Neural cell (in vitro differentiated cells): ENCODE measurements around the gene SEC14L6. TPM values are rescaled to one million over a fixed set of nuclear protein-coding genes. Genes with fewer than 3 reads are reported as not detected.

Source experiments
- H2AFZ ChIP-seq: fragments of 200-600, 300-800 bp; sonication (generic), shearing (Covaris generic); 2 replicates; pipeline ENCODE4 v1.6.0; 2014; ENCODE audit warnings: low read depth, mild to moderate bottlenecking, antibody characterized with exemption, low read length, moderate library complexity
- H3F3A ChIP-seq: fragments of 200-600 bp; shearing (Covaris generic); 2 replicates; pipeline ENCODE4 v1.6.1; 2016; ENCODE audit warnings: mild to moderate bottlenecking, moderate library complexity, mixed read lengths, antibody characterized with exemption, low read length; ENCODE audit not compliant: insufficient read depth, poor library complexity, severe bottlenecking
- H3K27ac ChIP-seq: fragments of 200-600, 300-800 bp; sonication (generic), shearing (Covaris generic); 2 replicates; pipeline ENCODE4 v1.5.1; 2014; ENCODE audit warnings: mild to moderate bottlenecking, low read length, moderate library complexity
- H3K27me3 ChIP-seq: fragments of 300-800, 200-600 bp; sonication (generic), shearing (Covaris generic); 2 replicates; pipeline ENCODE4 v1.6.0; 2014; ENCODE audit warnings: mild to moderate bottlenecking, low read depth, low read length, moderate library complexity; ENCODE audit not compliant: insufficient read depth
- H3K36me3 ChIP-seq: fragments of 300-800, 200-600 bp; sonication (generic), shearing (Covaris generic); 2 replicates; pipeline ENCODE4 v1.5.1; 2014; ENCODE audit warnings: mild to moderate bottlenecking, antibody characterized with exemption, low read length, moderate library complexity; ENCODE audit not compliant: insufficient read depth
- H3K4me2 ChIP-seq: fragments of 300-800, 200-600 bp; sonication (generic), shearing (Covaris generic); 2 replicates; pipeline ENCODE4 v1.6.0; 2014; ENCODE audit warnings: mild to moderate bottlenecking, low read length
- H3K4me3 ChIP-seq: fragments of 300-800, 200-600 bp; sonication (generic), shearing (Covaris generic); 2 replicates; pipeline ENCODE4 v1.5.1; 2014; ENCODE audit warnings: mild to moderate bottlenecking, low read length, moderate library complexity
- H3K79me2 ChIP-seq: fragments of 200-600 bp; shearing (Covaris generic); replicated peaks from 2 replicates; pipeline ENCODE4 v1.6.0; 2014; ENCODE audit warnings: mild to moderate bottlenecking, low read length, moderate library complexity; ENCODE audit not compliant: insufficient read depth
- H3K9ac ChIP-seq: fragments of 300-800, 200-600 bp; sonication (generic), shearing (Covaris generic); 2 replicates; pipeline ENCODE4 v1.6.1; 2016; ENCODE audit warnings: mild to moderate bottlenecking, low read length, mixed read lengths
- H3K9me2 ChIP-seq: fragments of 200-600 bp; shearing (Covaris generic); 2 replicates; pipeline ENCODE4 v1.6.1; 2016; ENCODE audit warnings: mild to moderate bottlenecking, low read length, mixed read lengths; ENCODE audit not compliant: insufficient read depth
- H3K9me3 ChIP-seq: fragments of 200-600, 300-800 bp; sonication (generic), shearing (Covaris generic); 2 replicates; pipeline ENCODE4 v1.6.1; 2016; ENCODE audit warnings: mild to moderate bottlenecking, mixed run types, low read length, moderate library complexity, mixed read lengths
- H4K20me1 ChIP-seq: fragments of 200-600 bp; shearing (Covaris generic); 2 replicates; pipeline ENCODE4 v1.6.1; 2016; ENCODE audit warnings: mild to moderate bottlenecking, mixed run types; ENCODE audit not compliant: insufficient read depth
- EP300 ChIP-seq: fragments of 450-650 bp; conservative IDR thresholded peaks from 2 replicates; pipeline ENCODE4 v1.6.1; 2014; ENCODE audit warnings: antibody characterized with exemption, mild to moderate bottlenecking, moderate library complexity; ENCODE audit not compliant: poor library complexity, severe bottlenecking
- EZH2 ChIP-seq: fragments of 200-600, 300-800 bp; shearing (Covaris generic), sonication (generic); IDR thresholded peaks from 2 replicates; pipeline ENCODE4 v1.6.1; 2014; ENCODE audit warnings: antibody characterized with exemption, low read length, borderline replicate concordance, mild to moderate bottlenecking; ENCODE audit not compliant: insufficient read depth, poor library complexity, severe bottlenecking
- MXI1 ChIP-seq: fragments of 450-650 bp; conservative IDR thresholded peaks from 2 replicates; pipeline ENCODE4 v1.6.1; 2014; ENCODE audit warnings: antibody characterized with exemption, mild to moderate bottlenecking; ENCODE audit not compliant: poor library complexity, severe bottlenecking
- POLR2AphosphoS5 ChIP-seq: IDR thresholded peaks from 2 replicates; pipeline ENCODE4 v1.6.1; 2012
- RAD21 ChIP-seq: fragments of 450-650 bp; conservative IDR thresholded peaks from 2 replicates; pipeline ENCODE4 v1.6.1; 2014; ENCODE audit warnings: antibody characterized with exemption, mild to moderate bottlenecking, moderate library complexity
- SMC3 ChIP-seq: fragments of 450-650 bp; conservative IDR thresholded peaks from 2 replicates; pipeline ENCODE4 v1.6.1; 2014; ENCODE audit warnings: antibody characterized with exemption, mild to moderate bottlenecking, moderate library complexity; ENCODE audit not compliant: poor library complexity
- TAF1 ChIP-seq: IDR thresholded peaks from 2 replicates; pipeline ENCODE4 v1.6.1; 2012; ENCODE audit warnings: low read depth
- polyA plus RNA-seq: library from polyadenylated mRNA; depleted of rRNA; stranded (reverse); fragments of >200 nt; gene quantifications from 2 replicates; pipeline ENCODE4 v1.2.3, GENCODE V29; 2014
- TF ChIP-seq, protein P1 (sequence below): fragments of 450-650 bp; IDR thresholded peaks from 2 replicates; pipeline ENCODE4 v1.5.1; 2014; ENCODE audit warnings: antibody characterized with exemption, mild to moderate bottlenecking, moderate library complexity; ENCODE audit not compliant: poor library complexity, severe bottlenecking
- TF ChIP-seq, protein P2 (sequence below): IDR thresholded peaks from 2 replicates; pipeline ENCODE4 v1.6.1; 2012; ENCODE audit warnings: borderline replicate concordance

SEC14L6 gene
- polyA plus RNA-seq, 1 donor from 2014 or later, result not detected

DNA sequence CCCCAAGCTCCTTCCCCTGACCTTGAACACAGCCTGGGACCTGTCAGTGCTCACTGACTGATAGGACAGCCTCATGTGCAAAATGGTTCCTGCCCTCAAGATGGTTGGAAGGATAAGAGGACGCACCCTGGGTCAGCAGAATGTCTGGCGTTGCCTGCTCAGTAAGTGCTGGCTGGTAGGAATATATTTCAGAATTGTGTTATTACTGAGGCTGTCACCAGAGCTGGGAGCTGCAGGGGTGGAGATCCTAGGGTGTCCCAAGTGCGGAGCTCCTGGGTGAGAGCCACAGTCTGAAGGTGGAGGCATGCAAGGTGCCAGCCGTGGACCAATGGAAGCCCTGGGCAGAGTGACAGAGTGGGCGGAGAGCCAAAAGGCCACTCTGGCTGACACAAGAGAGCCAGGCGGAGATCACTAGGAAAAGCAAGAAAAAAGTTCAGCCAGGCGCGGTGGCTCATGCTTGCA, 40.0 kb downstream of the SEC14L6 start:
- TF ChIP-seq SMC3 (no peak), EP300 (no peak), RAD21 (no peak), MXI1 (no peak), EZH2 (no peak), POLR2AphosphoS5 (no peak), TAF1 (no peak)
- TF ChIP-seq, protein P1, sequence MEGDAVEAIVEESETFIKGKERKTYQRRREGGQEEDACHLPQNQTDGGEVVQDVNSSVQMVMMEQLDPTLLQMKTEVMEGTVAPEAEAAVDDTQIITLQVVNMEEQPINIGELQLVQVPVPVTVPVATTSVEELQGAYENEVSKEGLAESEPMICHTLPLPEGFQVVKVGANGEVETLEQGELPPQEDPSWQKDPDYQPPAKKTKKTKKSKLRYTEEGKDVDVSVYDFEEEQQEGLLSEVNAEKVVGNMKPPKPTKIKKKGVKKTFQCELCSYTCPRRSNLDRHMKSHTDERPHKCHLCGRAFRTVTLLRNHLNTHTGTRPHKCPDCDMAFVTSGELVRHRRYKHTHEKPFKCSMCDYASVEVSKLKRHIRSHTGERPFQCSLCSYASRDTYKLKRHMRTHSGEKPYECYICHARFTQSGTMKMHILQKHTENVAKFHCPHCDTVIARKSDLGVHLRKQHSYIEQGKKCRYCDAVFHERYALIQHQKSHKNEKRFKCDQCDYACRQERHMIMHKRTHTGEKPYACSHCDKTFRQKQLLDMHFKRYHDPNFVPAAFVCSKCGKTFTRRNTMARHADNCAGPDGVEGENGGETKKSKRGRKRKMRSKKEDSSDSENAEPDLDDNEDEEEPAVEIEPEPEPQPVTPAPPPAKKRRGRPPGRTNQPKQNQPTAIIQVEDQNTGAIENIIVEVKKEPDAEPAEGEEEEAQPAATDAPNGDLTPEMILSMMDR, result no peak
- TF ChIP-seq, protein P2, sequence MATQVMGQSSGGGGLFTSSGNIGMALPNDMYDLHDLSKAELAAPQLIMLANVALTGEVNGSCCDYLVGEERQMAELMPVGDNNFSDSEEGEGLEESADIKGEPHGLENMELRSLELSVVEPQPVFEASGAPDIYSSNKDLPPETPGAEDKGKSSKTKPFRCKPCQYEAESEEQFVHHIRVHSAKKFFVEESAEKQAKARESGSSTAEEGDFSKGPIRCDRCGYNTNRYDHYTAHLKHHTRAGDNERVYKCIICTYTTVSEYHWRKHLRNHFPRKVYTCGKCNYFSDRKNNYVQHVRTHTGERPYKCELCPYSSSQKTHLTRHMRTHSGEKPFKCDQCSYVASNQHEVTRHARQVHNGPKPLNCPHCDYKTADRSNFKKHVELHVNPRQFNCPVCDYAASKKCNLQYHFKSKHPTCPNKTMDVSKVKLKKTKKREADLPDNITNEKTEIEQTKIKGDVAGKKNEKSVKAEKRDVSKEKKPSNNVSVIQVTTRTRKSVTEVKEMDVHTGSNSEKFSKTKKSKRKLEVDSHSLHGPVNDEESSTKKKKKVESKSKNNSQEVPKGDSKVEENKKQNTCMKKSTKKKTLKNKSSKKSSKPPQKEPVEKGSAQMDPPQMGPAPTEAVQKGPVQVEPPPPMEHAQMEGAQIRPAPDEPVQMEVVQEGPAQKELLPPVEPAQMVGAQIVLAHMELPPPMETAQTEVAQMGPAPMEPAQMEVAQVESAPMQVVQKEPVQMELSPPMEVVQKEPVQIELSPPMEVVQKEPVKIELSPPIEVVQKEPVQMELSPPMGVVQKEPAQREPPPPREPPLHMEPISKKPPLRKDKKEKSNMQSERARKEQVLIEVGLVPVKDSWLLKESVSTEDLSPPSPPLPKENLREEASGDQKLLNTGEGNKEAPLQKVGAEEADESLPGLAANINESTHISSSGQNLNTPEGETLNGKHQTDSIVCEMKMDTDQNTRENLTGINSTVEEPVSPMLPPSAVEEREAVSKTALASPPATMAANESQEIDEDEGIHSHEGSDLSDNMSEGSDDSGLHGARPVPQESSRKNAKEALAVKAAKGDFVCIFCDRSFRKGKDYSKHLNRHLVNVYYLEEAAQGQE, result no peak
- Histone ChIP-seq H3K9me3 (no peaks in the 10 kb centered on the region), H3K27me3 (no peaks in the 10 kb centered on the region)

DNA sequence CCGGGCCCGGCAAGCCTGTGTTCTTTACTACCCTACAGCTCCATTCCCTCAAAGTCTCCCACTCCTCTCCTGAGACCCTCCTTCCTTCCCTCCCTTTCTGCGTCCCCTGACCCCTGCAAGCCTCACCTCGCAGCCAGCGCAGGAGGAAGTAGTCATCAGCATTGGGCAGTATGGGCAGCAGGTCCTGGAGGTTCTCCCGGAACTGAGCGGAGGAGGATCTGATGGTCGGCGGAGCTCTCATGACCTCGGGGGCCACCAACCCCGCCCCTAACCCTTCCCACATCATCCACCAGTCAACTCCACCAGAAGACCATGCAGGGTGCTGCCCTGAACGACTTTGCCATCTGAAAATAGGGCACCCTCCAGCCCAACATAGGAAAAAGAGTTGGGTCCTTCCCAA, 43.0 kb downstream of the SEC14L6 start:
- H3F3A ChIP-seq, result no peaks in the 10 kb centered on the region
- no peak overlapping the region for H3K4me2 ChIP-seq
- H3K36me3 ChIP-seq, result no peaks in the 10 kb centered on the region
- no peaks in the 10 kb centered on the region for H3K27me3 ChIP-seq
- no peaks in the 10 kb centered on the region for H3K9me2 ChIP-seq
- no peaks in the 10 kb centered on the region for H4K20me1 ChIP-seq
- TF ChIP-seq, protein P1, result no peak
- TF ChIP-seq RAD21, result no peak
- no peak for TF ChIP-seq POLR2AphosphoS5
- TF ChIP-seq EP300, result no peak
- TF ChIP-seq MXI1, result no peak
- no peak for TF ChIP-seq SMC3
- no peak for TF ChIP-seq TAF1
- TF ChIP-seq EZH2, result no peak
- TF ChIP-seq, protein P2, result no peak
- no peak overlapping the region for H2AFZ ChIP-seq
- H3K9ac ChIP-seq, result no peak overlapping the region
- H3K4me3 ChIP-seq, result no peak overlapping the region
- H3K27ac ChIP-seq, result no peak overlapping the region
- H3K79me2 ChIP-seq, result no peaks in the 10 kb centered on the region
- H3K9me3 ChIP-seq, result no peaks in the 10 kb centered on the region

More for the DNA sequence above, 40.0 kb downstream of the SEC14L6 start:
- Histone ChIP-seq H3K4me3 (no peak overlapping the region), H3K79me2 (no peaks in the 10 kb centered on the region), H3F3A (no peaks in the 10 kb centered on the region), H2AFZ (no peak overlapping the region), H4K20me1 (no peaks in the 10 kb centered on the region), H3K36me3 (no peaks in the 10 kb centered on the region), H3K4me2 (no peak overlapping the region), H3K27ac (no peak overlapping the region), H3K9ac (no peak overlapping the region), H3K9me2 (no peaks in the 10 kb centered on the region)
